Astrocyte (in vitro differentiated cells and primary cell): ENCODE measurements around the gene CNGB1. TPM values are rescaled to one million over a fixed set of nuclear protein-coding genes. Genes with fewer than 3 reads are reported as not detected.
A peak's percentile ranks its signal among the peaks of the same experiment; 100 is the strongest.

ENCODE experiments used
- DNase-seq: peaks from one replicate; pipeline ENCODE4 v3.0.0-alpha.2; 2010; ENCODE audit warnings: low read depth
- FAIRE-seq: peaks from 2 replicates; lab custom pipeline; 2011; peaks lifted over from hg19 to GRCh38; lab: Jason Lieb, UNC
- H2AFZ ChIP-seq: 2 replicates; pipeline ENCODE4 v1.6.0; 2012; ENCODE audit warnings: low read depth, low read length, inconsistent platforms
- H3K27ac ChIP-seq: 2 replicates; pipeline ENCODE4 v1.5.1; 2011; ENCODE audit warnings: low read depth, low read length, inconsistent platforms
- H3K27me3 ChIP-seq: 2 replicates; pipeline ENCODE4 v1.6.0; 2011; ENCODE audit warnings: low read length, inconsistent platforms; ENCODE audit not compliant: insufficient read depth
- H3K36me3 ChIP-seq: 2 replicates; pipeline ENCODE4 v1.5.1; 2011; ENCODE audit warnings: low read length, inconsistent platforms; ENCODE audit not compliant: insufficient read depth
- H3K4me1 ChIP-seq: 2 replicates; pipeline ENCODE4 v1.5.1; 2011; ENCODE audit warnings: low read length, inconsistent platforms; ENCODE audit not compliant: insufficient read depth
- H3K4me2 ChIP-seq: 2 replicates; pipeline ENCODE4 v1.6.0; 2012; ENCODE audit warnings: low read length, inconsistent platforms
- H3K4me3 ChIP-seq: 2 replicates; pipeline ENCODE4 v1.5.1; 2011; ENCODE audit warnings: low read depth, mild to moderate bottlenecking, low read length, inconsistent platforms; ENCODE audit not compliant: insufficient read depth
- H3K79me2 ChIP-seq: 2 replicates; pipeline ENCODE4 v1.6.0; 2012; ENCODE audit warnings: mild to moderate bottlenecking, low read length, inconsistent platforms; ENCODE audit not compliant: insufficient read depth
- H3K9ac ChIP-seq: 2 replicates; pipeline ENCODE4 v1.6.0; 2012; ENCODE audit warnings: mild to moderate bottlenecking, low read length, inconsistent platforms
- H3K9me3 ChIP-seq: 2 replicates; pipeline ENCODE4 v1.5.1; 2012; ENCODE audit warnings: low read depth, mild to moderate bottlenecking, low read length, inconsistent platforms; ENCODE audit not compliant: insufficient read depth
- H4K20me1 ChIP-seq: 2 replicates; pipeline ENCODE4 v1.6.0; 2012; ENCODE audit warnings: low read length, inconsistent platforms; ENCODE audit not compliant: insufficient read depth
- H3K27ac Mint-ChIP-seq: one replicate; pipeline ENCODE4 v1.8.0; 2021; ENCODE audit warnings: mild to moderate bottlenecking, mixed read lengths; ENCODE audit not compliant: unreplicated experiment
- H3K27me3 Mint-ChIP-seq: one replicate; pipeline ENCODE4 v1.8.0; 2021; ENCODE audit warnings: low read depth, mixed read lengths; ENCODE audit not compliant: unreplicated experiment
- H3K36me3 Mint-ChIP-seq: one replicate; pipeline ENCODE4 v1.8.0; 2021; ENCODE audit warnings: low read depth, mixed read lengths; ENCODE audit not compliant: unreplicated experiment
- H3K4me1 Mint-ChIP-seq: one replicate; pipeline ENCODE4 v1.8.0; 2021; ENCODE audit warnings: low read depth, mixed read lengths; ENCODE audit not compliant: unreplicated experiment
- H3K4me3 Mint-ChIP-seq: one replicate; pipeline ENCODE4 v1.8.0; 2021; ENCODE audit warnings: mild to moderate bottlenecking, moderate library complexity, mixed read lengths; ENCODE audit not compliant: unreplicated experiment
- H3K9me3 Mint-ChIP-seq: one replicate; pipeline ENCODE4 v1.8.0; 2021; ENCODE audit warnings: mild to moderate bottlenecking, mixed read lengths; ENCODE audit not compliant: unreplicated experiment
- CTCF ChIP-seq: IDR thresholded peaks from 2 replicates; pipeline ENCODE4 v1.5.1; 2011; ENCODE audit warnings: low read depth, mild to moderate bottlenecking, inconsistent platforms, low read length, moderate library complexity; ENCODE audit not compliant: insufficient read depth
- EZH2 ChIP-seq: IDR thresholded peaks from 2 replicates; pipeline ENCODE4 v1.6.1; 2012; ENCODE audit warnings: mild to moderate bottlenecking, low read length, inconsistent platforms; ENCODE audit not compliant: insufficient read depth
- total RNA-seq: library from RNA; stranded (reverse); gene quantifications from 2 replicates; pipeline ENCODE4 v1.2.1, GENCODE V29; 2021

Gene CNGB1
- total RNA-seq, 1 donor from 2014 or later, result not detected

DNA sequence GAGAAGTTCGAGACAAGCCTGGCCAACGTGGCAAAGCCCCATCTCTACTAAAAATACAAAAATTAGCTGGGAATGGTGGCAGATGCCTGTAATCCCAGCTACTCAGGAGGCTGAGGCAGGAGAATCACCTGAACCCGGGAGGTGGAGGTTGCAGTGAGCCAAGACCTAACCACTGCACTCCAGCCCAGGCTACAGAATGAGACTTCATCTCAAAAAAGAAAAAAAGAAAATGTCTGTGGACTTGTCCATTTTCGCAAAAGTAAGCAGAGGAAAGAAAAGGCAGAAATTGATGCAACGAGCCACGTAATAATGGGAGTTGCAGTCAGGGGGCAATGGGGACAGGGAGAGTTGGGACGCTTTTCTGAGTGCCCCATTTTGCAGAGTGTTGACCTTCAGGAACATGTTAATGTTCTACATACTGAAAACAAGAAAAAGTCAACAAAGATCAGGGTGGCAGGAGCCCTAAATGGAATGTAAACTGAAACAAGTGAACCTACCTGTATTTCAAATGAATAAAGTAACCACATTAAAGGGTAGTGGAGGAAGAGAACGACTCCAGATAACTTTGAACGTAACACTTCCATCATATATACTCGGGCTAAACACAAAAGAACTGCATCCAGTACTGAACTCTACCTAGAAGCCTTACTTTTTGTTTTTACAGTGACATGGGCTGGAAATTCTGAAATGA lies 76.4 kb downstream of the CNGB1 start:
- H3K36me3 Mint-ChIP-seq, result no peaks in the 10 kb centered on the region
- H3K4me1 ChIP-seq, result peaks cover 34% of the 10 kb centered on the region
- no peak for TF ChIP-seq CTCF
- no peak for TF ChIP-seq EZH2
- peaks cover 11% of the 10 kb centered on the region for H3K27me3 Mint-ChIP-seq
- no peak overlapping the region for H3K27ac Mint-ChIP-seq
- peak overlapping the region; percentile 24 for H3K4me2 ChIP-seq
- H3K36me3 ChIP-seq, result no peaks in the 10 kb centered on the region
- H3K79me2 ChIP-seq, result no peaks in the 10 kb centered on the region
- FAIRE-seq (no peak), DNase-seq (no peak)
- H3K27ac ChIP-seq, result no peak overlapping the region
- H3K4me3 Mint-ChIP-seq, result no peak overlapping the region
- no peaks in the 10 kb centered on the region for H4K20me1 ChIP-seq
- peaks cover 4% of the 10 kb centered on the region for H3K9me3 Mint-ChIP-seq
- H3K9me3 ChIP-seq, result no peaks in the 10 kb centered on the region
- H3K27me3 ChIP-seq, result no peaks in the 10 kb centered on the region
- no peak overlapping the region for H3K4me3 ChIP-seq
- peaks cover 12% of the 10 kb centered on the region for H3K4me1 Mint-ChIP-seq
- no peak overlapping the region for H2AFZ ChIP-seq
- H3K9ac ChIP-seq, result no peak overlapping the region

DNA sequence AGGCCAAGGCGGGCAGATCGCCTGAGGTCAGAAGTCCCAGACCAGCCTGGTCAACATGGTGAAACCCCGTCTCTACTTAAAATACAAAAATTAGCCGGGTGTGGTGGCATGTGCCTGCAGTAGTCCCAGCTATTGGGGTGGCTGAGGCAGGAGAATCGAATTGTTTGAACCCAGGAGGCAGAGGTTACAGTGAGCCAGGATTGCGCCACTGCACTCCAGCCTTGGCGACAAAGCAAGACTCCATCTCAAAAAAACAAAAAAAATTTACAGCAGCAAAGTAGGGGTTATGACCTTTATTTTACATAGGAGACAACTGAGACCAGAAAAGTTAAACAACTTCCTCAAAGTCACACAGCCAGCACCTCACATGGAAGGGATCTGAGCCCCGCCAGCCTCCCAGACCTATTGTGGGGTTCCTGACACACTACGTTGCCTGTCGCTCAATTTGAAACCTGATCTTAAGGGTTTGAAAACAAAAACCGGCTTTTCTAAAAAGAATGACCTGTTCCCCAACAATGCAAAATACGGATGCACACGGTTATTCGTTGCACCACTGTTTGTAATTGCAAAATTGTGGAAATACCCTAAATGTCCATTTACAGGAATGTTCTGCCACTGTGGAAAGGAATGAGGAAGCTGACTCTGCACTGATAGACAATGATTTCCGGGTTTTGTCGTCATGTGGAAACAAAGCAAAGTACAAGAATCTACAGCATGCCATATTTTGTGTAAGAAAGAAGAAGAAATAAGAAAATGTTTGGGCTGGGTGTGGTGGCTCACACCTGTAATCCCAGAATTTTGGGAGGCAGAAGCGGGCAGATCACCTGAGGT lies 77.2 kb downstream of the CNGB1 start:
- no peak for TF ChIP-seq CTCF
- TF ChIP-seq EZH2, result no peak
- peaks cover 12% of the 10 kb centered on the region for H3K4me1 Mint-ChIP-seq
- no peak for FAIRE-seq
- H3K27me3 Mint-ChIP-seq, result peaks cover 12% of the 10 kb centered on the region
- Histone ChIP-seq H3K36me3 (no peaks in the 10 kb centered on the region), H3K79me2 (no peaks in the 10 kb centered on the region), H4K20me1 (no peaks in the 10 kb centered on the region), H3K9ac (no peak overlapping the region), H3K4me3 (no peak overlapping the region), H3K9me3 (no peaks in the 10 kb centered on the region), H2AFZ (no peak overlapping the region), H3K4me2 (peak overlapping the region; percentile 24), H3K4me1 (peaks cover 34% of the 10 kb centered on the region), H3K27me3 (peaks cover 3% of the 10 kb centered on the region), H3K27ac (no peak overlapping the region)
- no peak overlapping the region for H3K27ac Mint-ChIP-seq
- no peak overlapping the region for H3K4me3 Mint-ChIP-seq
- peak; percentile 87 for DNase-seq
- peaks cover 4% of the 10 kb centered on the region for H3K9me3 Mint-ChIP-seq
- no peaks in the 10 kb centered on the region for H3K36me3 Mint-ChIP-seq
